Cardiac muscle cell (in vitro differentiated cells and primary cell): ENCODE results near the gene SUSD1. TPM values are rescaled to one million over a fixed set of nuclear protein-coding genes. Genes with fewer than 3 reads are reported as not detected.

Experiments used
- DNase-seq, 2 donors: peaks; one replicate each; pipeline versions ENCODE4 v3.0.0 to v3.0.0-alpha.2; 2010 to 2017; ENCODE audit warnings: low read depth in 1 of 2, low spot score in 1 of 2
- H3K27ac ChIP-seq: fragments of 200-600 bp; sonication (generic); 2 replicates; pipeline ENCODE4 v1.5.1; 2016
- H3K27me3 ChIP-seq: fragments of 200-600 bp; sonication (generic); 2 replicates; pipeline ENCODE4 v1.6.0; 2016; ENCODE audit warnings: control low read depth
- H3K36me3 ChIP-seq: fragments of 200-600 bp; sonication (generic); 2 replicates; pipeline ENCODE4 v1.5.1; 2016; ENCODE audit warnings: control low read depth
- H3K4me1 ChIP-seq: fragments of 200-600 bp; sonication (generic); 2 replicates; pipeline ENCODE4 v1.8.1; 2017; ENCODE audit warnings: low read depth, mild to moderate bottlenecking, mixed run types
- H3K4me3 ChIP-seq: fragments of 200-600 bp; sonication (generic); 2 replicates; pipeline ENCODE4 v1.5.1; 2016; ENCODE audit warnings: mild to moderate bottlenecking
- H3K9me3 ChIP-seq: fragments of 200-600 bp; sonication (generic); 2 replicates; pipeline ENCODE4 v1.5.1; 2017; ENCODE audit warnings: low read depth, mild to moderate bottlenecking, control low read depth
- CTCF ChIP-seq: IDR thresholded peaks from 2 replicates; pipeline ENCODE4 v1.5.1; 2012; ENCODE audit warnings: low read depth, mild to moderate bottlenecking, low read length
- polyA plus RNA-seq: library from polyadenylated mRNA; unstranded; fragments of >200 nt; fragmentation: Nextera tagmentation; extraction: Ambion mirVana; gene quantifications from 2 replicates; pipeline ENCODE4 v1.2.1, GENCODE V29; 2016
- total RNA-seq: library from RNA; depleted of rRNA; stranded (reverse); fragments of >200 nt; gene quantifications from 2 replicates; pipeline ENCODE4 v1.2.3, GENCODE V29; 2016

Gene SUSD1
- total and polyA plus RNA-seq, 2 experiments from 2014 or later, result 9.7 to 15.2 TPM

DNA sequence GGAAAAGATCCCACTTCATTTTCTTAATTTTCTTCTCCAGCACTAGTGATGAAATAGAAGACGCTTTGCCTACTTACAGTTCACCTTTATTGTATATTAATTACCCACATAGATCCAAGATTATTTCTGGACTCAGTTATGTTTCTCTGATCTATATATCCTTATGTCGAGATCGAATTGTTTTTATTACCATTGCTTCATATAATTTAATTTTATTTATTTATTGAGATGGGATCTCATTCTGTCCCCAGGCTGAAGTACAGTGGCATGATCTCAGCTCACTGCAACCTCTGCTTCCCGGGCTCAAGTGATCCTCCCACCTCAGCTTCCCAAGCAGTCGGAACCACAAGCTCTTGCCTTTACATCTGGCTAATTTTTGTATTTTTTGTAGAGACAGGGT lies 157.2 kb downstream of the SUSD1 start:
- Histone ChIP-seq H3K4me3 (no peak overlapping the region), H3K27ac (no peak overlapping the region), H3K27me3 (no peaks in the 10 kb centered on the region), H3K9me3 (no peaks in the 10 kb centered on the region), H3K4me1 (no peaks in the 10 kb centered on the region), H3K36me3 (no peaks in the 10 kb centered on the region)
- DNase-seq, result no peak
- no peak for TF ChIP-seq CTCF

- Histone ChIP-seq H3K4me1 (no peaks in the 10 kb centered on the region), H3K36me3 (no peaks in the 10 kb centered on the region), H3K27ac (no peak overlapping the region), H3K4me3 (no peak overlapping the region), H3K27me3 (no peaks in the 10 kb centered on the region), H3K9me3 (no peaks in the 10 kb centered on the region)
- no peak for TF ChIP-seq CTCF
- no peak for DNase-seq
These were observed 159.4 kb downstream of the SUSD1 start for GRCh38 chr9:112015736-112016135.

- no peaks in the 10 kb centered on the region for H3K4me1 ChIP-seq
- no peaks in the 10 kb centered on the region for H3K36me3 ChIP-seq
- no peaks in the 10 kb centered on the region for H3K27me3 ChIP-seq
- no peak for TF ChIP-seq CTCF
- H3K4me3 ChIP-seq, result no peak overlapping the region
- no peaks in the 10 kb centered on the region for H3K9me3 ChIP-seq
- DNase-seq, result no peak
- no peak overlapping the region for H3K27ac ChIP-seq
These were observed 159.9 kb downstream of the SUSD1 start for GRCh38 chr9:112015149-112015548.

GRCh38 chr9:112013266-112013665 lies 161.8 kb downstream of the SUSD1 start:
- DNase-seq, result no peak
- Histone ChIP-seq H3K36me3 (no peaks in the 10 kb centered on the region), H3K27ac (no peak overlapping the region), H3K27me3 (no peaks in the 10 kb centered on the region), H3K4me1 (no peaks in the 10 kb centered on the region), H3K4me3 (no peak overlapping the region), H3K9me3 (no peaks in the 10 kb centered on the region)
- TF ChIP-seq CTCF, result no peak

GRCh38 chr9:112012026-112012902 lies 162.8 kb downstream of the SUSD1 start:
- no peaks in the 10 kb centered on the region for H3K27me3 ChIP-seq
- H3K36me3 ChIP-seq, result no peaks in the 10 kb centered on the region
- no peak overlapping the region for H3K27ac ChIP-seq
- TF ChIP-seq CTCF, result no peak
- DNase-seq, result peak in 1 of 2 donors; percentile 91
- H3K4me3 ChIP-seq, result no peak overlapping the region
- no peaks in the 10 kb centered on the region for H3K9me3 ChIP-seq
- H3K4me1 ChIP-seq, result no peaks in the 10 kb centered on the region
